Hair follicular keratinocyte (primary cell): ENCODE results near the gene GSTCD. TPM values are rescaled to one million over a fixed set of nuclear protein-coding genes. Genes with fewer than 3 reads are reported as not detected.

Experiments used
- total RNA-seq: library from RNA; depleted of rRNA; stranded (reverse); fragments of >200 nt; gene quantifications from 2 replicates; pipeline ENCODE4 v1.2.3, GENCODE V29; 2015

GSTCD gene
- total RNA-seq = 11.3 and 14.7 TPM in 2 replicates

GRCh38 chr4:105708181-105709080 lies at the start of gene GSTCD, which contains the start of gene INTS12:
GSTCD (plus strand) TSS chr4:105708784; CDS start chr4:105717614, 8,830 bp downstream.
INTS12 (minus strand) TSS chr4:105708689; CDS start chr4:105700005, 8,684 bp downstream.

GRCh38 chr4:105894660-105895582 lies 186.3 kb downstream of the GSTCD start, which contains the start of gene NPNT:
NPNT (plus strand) TSS chr4:105895471; CDS start chr4:105895653, 182 bp downstream.

Other genes with a start within 250 kb of the GSTCD start
- 151 and 178 TPM in 2 replicates for gene PPA2, start 234.7 kb upstream of the GSTCD start, total RNA-seq
- gene ARHGEF38, start 156.2 kb upstream of the GSTCD start, total RNA-seq = not detected in 2 replicates
- 18.5 and 21.9 TPM in 2 replicates for gene INTS12, start 95 bp upstream of the GSTCD start, total RNA-seq
- gene NPNT, start 186.7 kb downstream of the GSTCD start, total RNA-seq = 0.62 and 2.0 TPM in 2 replicates